GM12878 (cell line): ENCODE results near the gene ANXA3.

Source experiments
- CREB1 ChIP-seq: IDR thresholded peaks from 2 replicates; pipeline ENCODE4 v1.6.1; 2012; ENCODE audit warnings: low read depth, mild to moderate bottlenecking, inconsistent platforms
- MTA3 ChIP-seq: IDR thresholded peaks from 2 replicates; pipeline ENCODE4 v1.6.1; 2012; ENCODE audit warnings: low read length, inconsistent platforms, borderline replicate concordance
- POLR2A ChIP-seq: IDR thresholded peaks from 2 replicates; pipeline ENCODE4 v1.6.1; 2011; ENCODE audit warnings: low read depth, mild to moderate bottlenecking, low read length
- POU2F2 ChIP-seq: IDR thresholded peaks from 3 replicates; pipeline ENCODE4 v1.6.1; 2011; ENCODE audit warnings: low read depth, mild to moderate bottlenecking, low read length, borderline replicate concordance
- SREBF2 ChIP-seq: IDR thresholded peaks from 2 replicates; pipeline ENCODE4 v1.6.1; 2012; ENCODE audit warnings: mild to moderate bottlenecking, low read length
- ZBTB33 ChIP-seq: fragments of 450-650 bp; IDR thresholded peaks from 2 replicates; pipeline ENCODE4 v1.6.1; 2017; ENCODE audit warnings: mild to moderate bottlenecking
- TF ChIP-seq, protein P1 (sequence below): IDR thresholded peaks from 2 replicates; pipeline ENCODE4 v1.6.1; 2012; ENCODE audit warnings: mild to moderate bottlenecking, low read depth, low read length
- TF ChIP-seq, protein P2 (sequence below), 3 experiments: IDR thresholded peaks in 2 of 3; conservative IDR thresholded peaks in 1 of 3; 2 replicates each; pipeline ENCODE4 v1.5.1; 2011; ENCODE audit warnings: low read depth in 3 of 3, low read length in 3 of 3, mild to moderate bottlenecking in 3 of 3, control low read depth in 2 of 3, moderate library complexity in 2 of 3, inconsistent platforms in 1 of 3, mixed read lengths in 1 of 3; ENCODE audit not compliant: control insufficient read depth in 2 of 3, insufficient read depth in 1 of 3; ENCODE audit errors: extremely low read depth in 1 of 3

DNA sequence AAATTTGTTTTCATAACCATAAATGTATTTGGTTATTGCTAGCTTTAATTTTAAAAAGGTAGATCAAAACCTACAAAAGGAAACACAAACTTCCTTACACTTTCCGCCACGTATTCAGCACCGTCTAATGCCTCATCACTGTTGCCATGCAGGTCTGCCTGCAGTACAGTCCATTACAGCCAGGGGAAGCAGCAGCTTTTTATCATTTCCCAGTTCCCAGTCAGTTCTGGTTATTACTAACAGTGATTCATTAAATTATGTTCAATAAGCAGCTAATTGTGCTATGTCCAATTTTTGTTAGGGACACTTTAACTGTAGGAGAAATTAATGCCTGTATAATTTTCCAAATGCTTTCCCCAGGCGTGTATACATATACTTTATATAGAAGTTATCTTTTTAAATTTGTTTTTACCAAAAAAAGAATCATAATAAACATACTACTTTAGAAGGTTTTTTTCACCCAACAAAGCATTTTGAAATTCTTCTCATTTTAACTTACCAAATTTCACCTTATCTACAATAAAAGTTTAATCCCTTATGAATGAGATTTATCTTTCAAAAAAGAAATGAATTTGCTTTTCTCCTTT, 93.3 kb downstream of the ANXA3 start:
- TF ChIP-seq POLR2A, result no peak
- no peak for TF ChIP-seq SREBF2
- TF ChIP-seq, protein P1, sequence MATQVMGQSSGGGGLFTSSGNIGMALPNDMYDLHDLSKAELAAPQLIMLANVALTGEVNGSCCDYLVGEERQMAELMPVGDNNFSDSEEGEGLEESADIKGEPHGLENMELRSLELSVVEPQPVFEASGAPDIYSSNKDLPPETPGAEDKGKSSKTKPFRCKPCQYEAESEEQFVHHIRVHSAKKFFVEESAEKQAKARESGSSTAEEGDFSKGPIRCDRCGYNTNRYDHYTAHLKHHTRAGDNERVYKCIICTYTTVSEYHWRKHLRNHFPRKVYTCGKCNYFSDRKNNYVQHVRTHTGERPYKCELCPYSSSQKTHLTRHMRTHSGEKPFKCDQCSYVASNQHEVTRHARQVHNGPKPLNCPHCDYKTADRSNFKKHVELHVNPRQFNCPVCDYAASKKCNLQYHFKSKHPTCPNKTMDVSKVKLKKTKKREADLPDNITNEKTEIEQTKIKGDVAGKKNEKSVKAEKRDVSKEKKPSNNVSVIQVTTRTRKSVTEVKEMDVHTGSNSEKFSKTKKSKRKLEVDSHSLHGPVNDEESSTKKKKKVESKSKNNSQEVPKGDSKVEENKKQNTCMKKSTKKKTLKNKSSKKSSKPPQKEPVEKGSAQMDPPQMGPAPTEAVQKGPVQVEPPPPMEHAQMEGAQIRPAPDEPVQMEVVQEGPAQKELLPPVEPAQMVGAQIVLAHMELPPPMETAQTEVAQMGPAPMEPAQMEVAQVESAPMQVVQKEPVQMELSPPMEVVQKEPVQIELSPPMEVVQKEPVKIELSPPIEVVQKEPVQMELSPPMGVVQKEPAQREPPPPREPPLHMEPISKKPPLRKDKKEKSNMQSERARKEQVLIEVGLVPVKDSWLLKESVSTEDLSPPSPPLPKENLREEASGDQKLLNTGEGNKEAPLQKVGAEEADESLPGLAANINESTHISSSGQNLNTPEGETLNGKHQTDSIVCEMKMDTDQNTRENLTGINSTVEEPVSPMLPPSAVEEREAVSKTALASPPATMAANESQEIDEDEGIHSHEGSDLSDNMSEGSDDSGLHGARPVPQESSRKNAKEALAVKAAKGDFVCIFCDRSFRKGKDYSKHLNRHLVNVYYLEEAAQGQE, result no peak
- TF ChIP-seq POU2F2, result no peak
- peak; percentile 82; the same call in 1 of the 2 replicates for TF ChIP-seq ZBTB33
- TF ChIP-seq, protein P2, sequence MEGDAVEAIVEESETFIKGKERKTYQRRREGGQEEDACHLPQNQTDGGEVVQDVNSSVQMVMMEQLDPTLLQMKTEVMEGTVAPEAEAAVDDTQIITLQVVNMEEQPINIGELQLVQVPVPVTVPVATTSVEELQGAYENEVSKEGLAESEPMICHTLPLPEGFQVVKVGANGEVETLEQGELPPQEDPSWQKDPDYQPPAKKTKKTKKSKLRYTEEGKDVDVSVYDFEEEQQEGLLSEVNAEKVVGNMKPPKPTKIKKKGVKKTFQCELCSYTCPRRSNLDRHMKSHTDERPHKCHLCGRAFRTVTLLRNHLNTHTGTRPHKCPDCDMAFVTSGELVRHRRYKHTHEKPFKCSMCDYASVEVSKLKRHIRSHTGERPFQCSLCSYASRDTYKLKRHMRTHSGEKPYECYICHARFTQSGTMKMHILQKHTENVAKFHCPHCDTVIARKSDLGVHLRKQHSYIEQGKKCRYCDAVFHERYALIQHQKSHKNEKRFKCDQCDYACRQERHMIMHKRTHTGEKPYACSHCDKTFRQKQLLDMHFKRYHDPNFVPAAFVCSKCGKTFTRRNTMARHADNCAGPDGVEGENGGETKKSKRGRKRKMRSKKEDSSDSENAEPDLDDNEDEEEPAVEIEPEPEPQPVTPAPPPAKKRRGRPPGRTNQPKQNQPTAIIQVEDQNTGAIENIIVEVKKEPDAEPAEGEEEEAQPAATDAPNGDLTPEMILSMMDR (IDR thresholded peaks at IDR 0.05 in 2 of 3, conservative IDR thresholded peaks at IDR 0.05 in 1 of 3; ENCODE audit: control insufficient read depth in 2 of 3, extremely low read depth in 1 of 3, insufficient read depth in 1 of 3, low read depth in 3 of 3, low read length in 3 of 3), result peak; percentile 78 to 92 (median 92)
- TF ChIP-seq CREB1, result peak; percentile 94
- no peak for TF ChIP-seq MTA3
